Measurements from ENCODE around the gene AP1B1. TPM values are rescaled to one million over a fixed set of nuclear protein-coding genes. Genes with fewer than 3 reads are reported as not detected.
A peak's percentile ranks its signal among the peaks of the same experiment; 100 is the strongest.

The AP1B1 gene
- total RNA-seq, 1 experiment from 2014 or later = 69.5 TPM

DNA sequence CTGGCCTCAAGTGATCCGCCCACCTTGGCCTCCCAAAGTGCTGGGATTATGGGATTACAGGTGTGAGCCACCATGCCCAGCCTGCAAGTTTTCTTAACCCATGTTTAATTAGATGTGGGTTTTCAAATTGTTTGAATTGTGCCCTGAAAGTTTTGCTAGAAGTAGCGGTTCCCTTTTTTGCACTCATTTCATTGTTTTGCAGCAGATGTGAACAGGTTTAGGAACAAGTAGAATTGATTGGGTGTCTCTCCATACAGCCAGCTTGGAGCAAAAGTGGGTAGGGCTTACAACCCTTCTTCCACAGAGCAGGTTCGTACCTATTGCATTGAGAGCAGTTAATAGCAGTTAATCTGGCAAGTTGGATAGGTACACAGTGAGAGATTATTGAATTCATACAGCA, 104.2 kb downstream of the AP1B1 start:
- no peak overlapping the region for H3K4me3 Mint-ChIP-seq (ENCODE audit: unreplicated experiment)

DNA sequence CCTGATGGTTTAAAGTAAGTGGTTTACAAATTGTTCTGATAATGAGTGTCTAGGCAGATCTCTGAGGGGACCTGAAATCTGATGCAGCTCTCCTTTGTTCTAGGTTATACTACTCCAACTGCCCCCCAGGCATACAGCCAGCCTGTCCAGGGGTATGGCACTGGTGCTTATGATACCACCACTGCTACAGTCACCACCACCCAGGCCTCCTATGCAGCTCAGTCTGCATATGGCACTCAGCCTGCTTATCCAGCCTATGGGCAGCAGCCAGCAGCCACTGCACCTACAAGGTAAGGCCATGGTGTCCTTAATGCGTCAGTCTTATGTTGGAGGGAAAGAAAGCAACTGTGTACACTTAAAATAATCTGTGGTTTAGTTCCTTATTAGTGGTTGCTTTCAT, 110.4 kb downstream of the AP1B1 start:
- intact Hi-C loops (cut with micrococcal nuclease) = no loop called here
- DNase-seq (ENCODE audit: unreplicated experiment) = no peak
- ChIA-PET CTCF (no interaction called here), POLR2A (no interaction called here)
- Mint-ChIP-seq H3K27me3 (ENCODE audit: insufficient read depth, unreplicated experiment) (no peaks in the 10 kb centered on the region), H3K4me3 (ENCODE audit: unreplicated experiment) (no peak overlapping the region), H3K36me3 (ENCODE audit: insufficient read depth, unreplicated experiment) (peaks cover 100% of the 10 kb centered on the region), H3K4me1 (ENCODE audit: insufficient read depth, unreplicated experiment) (peaks cover 11% of the 10 kb centered on the region), H3K27ac (ENCODE audit: low read depth, unreplicated experiment) (no peak overlapping the region), H3K9me3 (ENCODE audit: unreplicated experiment) (no peaks in the 10 kb centered on the region)
- TF ChIP-seq, protein P1, sequence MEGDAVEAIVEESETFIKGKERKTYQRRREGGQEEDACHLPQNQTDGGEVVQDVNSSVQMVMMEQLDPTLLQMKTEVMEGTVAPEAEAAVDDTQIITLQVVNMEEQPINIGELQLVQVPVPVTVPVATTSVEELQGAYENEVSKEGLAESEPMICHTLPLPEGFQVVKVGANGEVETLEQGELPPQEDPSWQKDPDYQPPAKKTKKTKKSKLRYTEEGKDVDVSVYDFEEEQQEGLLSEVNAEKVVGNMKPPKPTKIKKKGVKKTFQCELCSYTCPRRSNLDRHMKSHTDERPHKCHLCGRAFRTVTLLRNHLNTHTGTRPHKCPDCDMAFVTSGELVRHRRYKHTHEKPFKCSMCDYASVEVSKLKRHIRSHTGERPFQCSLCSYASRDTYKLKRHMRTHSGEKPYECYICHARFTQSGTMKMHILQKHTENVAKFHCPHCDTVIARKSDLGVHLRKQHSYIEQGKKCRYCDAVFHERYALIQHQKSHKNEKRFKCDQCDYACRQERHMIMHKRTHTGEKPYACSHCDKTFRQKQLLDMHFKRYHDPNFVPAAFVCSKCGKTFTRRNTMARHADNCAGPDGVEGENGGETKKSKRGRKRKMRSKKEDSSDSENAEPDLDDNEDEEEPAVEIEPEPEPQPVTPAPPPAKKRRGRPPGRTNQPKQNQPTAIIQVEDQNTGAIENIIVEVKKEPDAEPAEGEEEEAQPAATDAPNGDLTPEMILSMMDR (IDR thresholded peaks at IDR 0.05; ENCODE audit: unreplicated experiment) = no peak
- BruUV-seq (replicated peaks) = no TSS peak

More for the DNA sequence above, 104.2 kb downstream of the AP1B1 start:
- Mint-ChIP-seq H3K4me1 (ENCODE audit: insufficient read depth, unreplicated experiment) (no peaks in the 10 kb centered on the region), H3K27ac (ENCODE audit: low read depth, unreplicated experiment) (no peak overlapping the region), H3K27me3 (ENCODE audit: insufficient read depth, unreplicated experiment) (no peaks in the 10 kb centered on the region), H3K36me3 (ENCODE audit: insufficient read depth, unreplicated experiment) (peaks cover 100% of the 10 kb centered on the region), H3K9me3 (ENCODE audit: unreplicated experiment) (no peaks in the 10 kb centered on the region)
- intact Hi-C loops (cut with micrococcal nuclease) = no loop called here
- CTCF ChIA-PET = no interaction called here
- TF ChIP-seq, protein P1 (IDR thresholded peaks at IDR 0.05; ENCODE audit: unreplicated experiment) = no peak
- DNase-seq (ENCODE audit: unreplicated experiment) = no peak
- POLR2A ChIA-PET = interaction anchor here (0.6 to 1.4 kb wide), 3 partner anchors 14 to 484 kb away, joined by 3 read pairs; partner anchors contain the start of gene EWSR1
- no TSS peak for BruUV-seq (replicated peaks)

Small RNAs within 50 kb of the gene (microRNA-seq; reads per million reads assigned to microRNA genes)
- 9.3 reads per million, percentile 47 among the genes with 10 or more reads in this experiment for gene MIR3653

Other genes with a start within 250 kb of the AP1B1 start
- not detected in 2 replicates for gene EMID1, start 182.7 kb downstream of the AP1B1 start, total RNA-seq (2022)
- gene RHBDD3, start 120.6 kb downstream of the AP1B1 start, total RNA-seq (2022) = 32.5 and 48.0 TPM in 2 replicates
- gene EWSR1, start 120.3 kb downstream of the AP1B1 start, total RNA-seq (2022) = 403 and 486 TPM in 2 replicates
- 15.3 and 17.2 TPM in 2 replicates for gene GAS2L1, start 81.9 kb downstream of the AP1B1 start, total RNA-seq (2022)
- gene RASL10A, start 72.9 kb downstream of the AP1B1 start, total RNA-seq (2022) = 0.52 and 0.82 TPM in 2 replicates
- not detected in 2 replicates for gene RFPL1, start 50.0 kb upstream of the AP1B1 start, total RNA-seq (2022)
- not detected in 2 replicates for gene NEFH, start 91.6 kb upstream of the AP1B1 start, total RNA-seq (2022)
- gene THOC5, start 165.2 kb upstream of the AP1B1 start, total RNA-seq (2022) = 50.3 and 51.3 TPM in 2 replicates
- gene NIPSNAP1, start 192.5 kb upstream of the AP1B1 start, total RNA-seq (2022) = 23.4 and 27.2 TPM in 2 replicates
- gene NF2, start 215.1 kb upstream of the AP1B1 start, total RNA-seq (2022) = 92.4 and 98.3 TPM in 2 replicates

All from MCF 10A (cell line).